Measurements from ENCODE around the gene TIMM10. TPM values are rescaled to one million over a fixed set of nuclear protein-coding genes. Genes with fewer than 3 reads are reported as not detected.
A peak's percentile ranks its signal among the peaks of the same experiment; 100 is the strongest.

TIMM10 gene
- total RNA-seq, 4 donors from 2014 or later: 45.4 to 61.7 (median 49.5) TPM

- H3K27me3 ChIP-seq: no peaks in the 10 kb centered on the region
Observed at GRCh38 chr11:57500926-57501325, 29.6 kb downstream of the TIMM10 start.

DNA sequence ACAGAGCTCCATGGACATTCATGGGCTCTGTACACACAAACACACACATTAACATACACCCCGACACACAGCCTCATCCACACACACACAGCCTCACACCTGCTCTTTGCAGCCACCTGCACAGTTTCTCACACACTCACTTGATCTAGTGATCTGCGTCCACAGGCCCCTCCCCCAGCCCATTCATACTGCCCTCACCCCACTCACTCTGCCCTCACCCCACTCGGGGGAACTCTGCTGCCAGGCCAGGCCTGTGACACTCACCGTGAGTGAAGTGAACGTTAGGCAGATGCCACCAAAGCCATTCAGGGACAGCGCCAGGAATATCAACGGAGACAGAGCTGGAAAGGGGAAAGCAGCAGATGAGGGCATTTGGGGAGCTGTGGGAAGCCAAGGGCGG lies 30.0 kb downstream of the TIMM10 start:
- ATAC-seq (peak; percentile 9 to 13), DNase-seq (no peak)
- peaks cover 28 to 39% of the 10 kb centered on the region in 2 donors for H3K4me1 ChIP-seq
- H3K36me3 ChIP-seq: no peaks in the 10 kb centered on the region
- in situ Hi-C loops (cut with MboI; ENCODE audit: low sequenced_read_pairs in 4 of 4) (no loop called here), intact Hi-C loops (cut with DNase I; ENCODE audit: low total_unique reads) (loop anchor here (2.0 kb wide), 1 partner anchor 14 kb away; the partner anchor contains the start of gene SLC43A1)
- no peaks in the 10 kb centered on the region for H3K27me3 ChIP-seq
- no peak overlapping the region for H3K4me3 ChIP-seq
- H3K27ac ChIP-seq: peak overlapping the region; percentile 87 to 95 (median 92)
- no peak for TF ChIP-seq POLR2A (IDR thresholded peaks at IDR 0.05)
- TF ChIP-seq, protein P1, sequence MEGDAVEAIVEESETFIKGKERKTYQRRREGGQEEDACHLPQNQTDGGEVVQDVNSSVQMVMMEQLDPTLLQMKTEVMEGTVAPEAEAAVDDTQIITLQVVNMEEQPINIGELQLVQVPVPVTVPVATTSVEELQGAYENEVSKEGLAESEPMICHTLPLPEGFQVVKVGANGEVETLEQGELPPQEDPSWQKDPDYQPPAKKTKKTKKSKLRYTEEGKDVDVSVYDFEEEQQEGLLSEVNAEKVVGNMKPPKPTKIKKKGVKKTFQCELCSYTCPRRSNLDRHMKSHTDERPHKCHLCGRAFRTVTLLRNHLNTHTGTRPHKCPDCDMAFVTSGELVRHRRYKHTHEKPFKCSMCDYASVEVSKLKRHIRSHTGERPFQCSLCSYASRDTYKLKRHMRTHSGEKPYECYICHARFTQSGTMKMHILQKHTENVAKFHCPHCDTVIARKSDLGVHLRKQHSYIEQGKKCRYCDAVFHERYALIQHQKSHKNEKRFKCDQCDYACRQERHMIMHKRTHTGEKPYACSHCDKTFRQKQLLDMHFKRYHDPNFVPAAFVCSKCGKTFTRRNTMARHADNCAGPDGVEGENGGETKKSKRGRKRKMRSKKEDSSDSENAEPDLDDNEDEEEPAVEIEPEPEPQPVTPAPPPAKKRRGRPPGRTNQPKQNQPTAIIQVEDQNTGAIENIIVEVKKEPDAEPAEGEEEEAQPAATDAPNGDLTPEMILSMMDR (IDR thresholded peaks at IDR 0.05 in 4 of 5, conservative IDR thresholded peaks at IDR 0.05 in 1 of 5): no peak
- H3K9me3 ChIP-seq: no peaks in the 10 kb centered on the region

More at GRCh38 chr11:57500926-57501325, 29.6 kb downstream of the TIMM10 start:
- TF ChIP-seq POLR2A (IDR thresholded peaks at IDR 0.05): no peak
- TF ChIP-seq, protein P1 (IDR thresholded peaks at IDR 0.05 in 4 of 5, conservative IDR thresholded peaks at IDR 0.05 in 1 of 5): no peak
- Histone ChIP-seq H3K27ac (peak overlapping the region; percentile 87 to 95 (median 92)), H3K4me1 (peaks cover 28 to 39% of the 10 kb centered on the region in 2 donors), H3K36me3 (no peaks in the 10 kb centered on the region), H3K9me3 (no peaks in the 10 kb centered on the region), H3K4me3 (no peak overlapping the region)
- in situ Hi-C loops (cut with MboI; ENCODE audit: low sequenced_read_pairs in 4 of 4) (no loop called here), intact Hi-C loops (cut with DNase I; ENCODE audit: low total_unique reads) (loop anchor here (2.0 kb wide), 1 partner anchor 14 kb away; the partner anchor contains the start of gene SLC43A1)
- DNase-seq: no peak
- no peak for ATAC-seq

DNA sequence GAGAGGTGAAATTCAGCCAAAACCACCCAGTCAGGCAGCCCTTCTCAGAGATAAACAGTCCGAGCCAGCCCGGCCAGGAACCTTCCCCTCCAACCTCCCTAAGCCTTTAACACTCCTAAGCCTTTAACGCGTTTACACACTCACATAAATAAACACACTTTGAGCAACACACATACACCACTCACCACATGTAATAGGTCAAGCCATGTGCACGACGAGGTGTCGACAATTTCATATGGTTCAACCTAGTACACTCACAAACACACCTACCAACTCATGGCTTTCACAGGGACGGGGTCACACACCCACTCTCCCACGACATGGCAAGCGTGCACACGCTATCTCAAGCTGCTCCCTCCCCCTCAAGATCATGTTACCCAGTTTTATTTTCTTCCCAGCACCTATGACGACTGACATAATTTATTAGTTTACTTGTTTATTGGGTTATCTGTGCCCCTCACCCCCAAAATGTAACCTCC lies 30.5 kb downstream of the TIMM10 start:
- in situ Hi-C loops (cut with MboI; ENCODE audit: low sequenced_read_pairs in 4 of 4) (loop anchor here in 2 of 4 donors (10.0 to 25.0 kb wide), 2 partner anchors 163 to 175 kb away; partner anchors contain the start of genes P2RX3 (in 1 of the 2), SSRP1 (in 1 of the 2) and TNKS1BP1 (in 1 of the 2)), intact Hi-C loops (cut with DNase I; ENCODE audit: low total_unique reads) (loop anchor here (1.0 to 2.0 kb wide), 2 partner anchors 15 to 167 kb away; partner anchors contain the start of gene SLC43A1)
- H3K4me3 ChIP-seq: peak overlapping the region; percentile 18 to 53 (median 40)
- peak overlapping the region; percentile 87 to 95 (median 92) for H3K27ac ChIP-seq
- H3K9me3 ChIP-seq: no peaks in the 10 kb centered on the region
- no peaks in the 10 kb centered on the region for H3K36me3 ChIP-seq
- TF ChIP-seq POLR2A (IDR thresholded peaks at IDR 0.05): peak in 1 of 2 donors; percentile 32
- TF ChIP-seq, protein P1 (IDR thresholded peaks at IDR 0.05 in 4 of 5, conservative IDR thresholded peaks at IDR 0.05 in 1 of 5): no peak
- peaks cover 28 to 39% of the 10 kb centered on the region in 2 donors for H3K4me1 ChIP-seq
- no peak for DNase-seq
- ATAC-seq: peak; percentile 57 to 62
- no peaks in the 10 kb centered on the region for H3K27me3 ChIP-seq

DNA sequence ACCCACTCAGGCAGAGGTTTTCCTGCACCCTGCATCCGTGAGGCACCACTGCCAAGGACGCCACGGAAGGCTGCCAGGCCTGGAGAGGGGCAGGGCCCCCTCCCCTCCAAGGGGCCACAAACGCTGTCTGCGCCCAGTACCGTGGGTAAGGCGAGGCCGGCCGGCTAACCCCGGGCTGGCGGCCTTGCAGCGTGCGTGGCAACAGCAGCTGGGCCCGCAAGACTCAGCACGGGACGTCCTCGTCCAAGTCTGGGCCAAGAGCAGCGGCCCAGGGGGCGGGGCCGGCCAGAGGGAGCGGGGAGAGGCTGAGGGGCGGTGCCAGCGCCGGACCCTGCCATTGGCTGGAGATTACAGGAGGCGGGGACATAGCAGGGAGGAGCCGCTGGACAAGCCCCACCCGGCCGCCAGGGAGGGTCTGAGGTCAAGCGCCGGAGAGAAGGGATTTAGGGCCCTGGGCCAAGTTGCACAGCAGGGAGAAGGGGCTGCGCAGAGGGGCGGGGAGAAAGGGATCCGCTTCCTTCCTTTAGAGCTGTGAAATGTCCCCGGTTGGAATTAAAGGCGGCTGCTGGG lies 31.1 kb downstream of the TIMM10 start:
- H3K4me1 ChIP-seq: peaks cover 30 to 40% of the 10 kb centered on the region in 2 donors
- TF ChIP-seq, protein P1 (IDR thresholded peaks at IDR 0.05 in 4 of 5, conservative IDR thresholded peaks at IDR 0.05 in 1 of 5): peak in 2 of 5 experiments; percentile 28 to 34
- peak; percentile 67 to 81 for TF ChIP-seq POLR2A (IDR thresholded peaks at IDR 0.05)
- intact Hi-C loops (cut with DNase I; ENCODE audit: low total_unique reads) (loop anchor here (1.0 kb wide), 1 partner anchor 168 kb away; no protein-coding TSS in a partner anchor), in situ Hi-C loops (cut with MboI; ENCODE audit: low sequenced_read_pairs in 4 of 4) (loop anchor here in 2 of 4 donors (10.0 to 25.0 kb wide), 2 partner anchors 162 to 175 kb away; partner anchors contain the start of genes P2RX3 (in 1 of the 2), SSRP1 (in 1 of the 2) and TNKS1BP1 (in 1 of the 2))
- DNase-seq (peak; percentile 98 to 99), ATAC-seq (peak; percentile 90 to 91)
- peak overlapping the region; percentile 29 to 53 (median 44) for H3K4me3 ChIP-seq
- H3K27ac ChIP-seq: peak overlapping the region; percentile 87 to 95 (median 92)
- H3K27me3 ChIP-seq: no peaks in the 10 kb centered on the region
- H3K9me3 ChIP-seq: no peaks in the 10 kb centered on the region
- no peaks in the 10 kb centered on the region for H3K36me3 ChIP-seq

Measured in gastrocnemius medialis (tissue), 4 donors.